Transverse colon (tissue), 4 donors: ENCODE data around the gene XXYLT1. TPM values are rescaled to one million over a fixed set of nuclear protein-coding genes. Genes with fewer than 3 reads are reported as not detected.
A peak's percentile ranks its signal among the peaks of the same experiment; 100 is the strongest.

Experiments
- DNase-seq: peaks from one replicate; pipeline ENCODE4 v3.0.0-alpha.2; 2019
- H3K27ac ChIP-seq, 4 donors: fragments of 200-600 bp; sonication (generic); 2 replicates each; pipeline ENCODE4 v1.5.1; 2016 to 2018; ENCODE audit warnings: inconsistent platforms in 4 of 4
- H3K27me3 ChIP-seq: fragments of 200-600 bp; sonication (generic); 2 replicates; pipeline ENCODE4 v1.5.1; 2017; ENCODE audit warnings: inconsistent platforms
- H3K36me3 ChIP-seq, 4 donors: fragments of 200-600 bp; sonication (generic); 2 replicates each; pipeline ENCODE4 v1.5.1; 2017 to 2019; ENCODE audit warnings: inconsistent platforms in 4 of 4
- H3K4me1 ChIP-seq, 4 donors: fragments of 200-600 bp; sonication (generic); 2 replicates each; pipeline ENCODE4 v1.5.1; 2017 to 2020; ENCODE audit warnings: inconsistent platforms in 4 of 4
- H3K4me3 ChIP-seq, 4 donors: fragments of 200-600 bp; sonication (generic); 1 replicate in 1 of 4; 2 replicates in 3 of 4; pipeline versions ENCODE4 v1.5.1 to v1.6.1; 2017 to 2019; ENCODE audit warnings: inconsistent platforms in 4 of 4
- H3K9me3 ChIP-seq, 2 donors: fragments of 200-600 bp; sonication (generic); 2 replicates each; pipeline ENCODE4 v1.5.1; 2017 to 2019; ENCODE audit warnings: inconsistent platforms in 2 of 2
- CTCF ChIP-seq, 5 experiments: fragments of 200-600 bp in 3 of 5; fragments of 450-650 bp in 2 of 5; sonication (generic) in 3 of 5; IDR thresholded peaks; 1 replicate in 2 of 5; 2 replicates in 3 of 5; pipeline ENCODE4 v1.5.1; 2016 to 2017; ENCODE audit warnings: antibody characterized with exemption in 5 of 5, inconsistent platforms in 3 of 5, mild to moderate bottlenecking in 2 of 5, moderate library complexity in 1 of 5
- EP300 ChIP-seq: sonication (generic); formaldehyde crosslinking; IDR thresholded peaks from one replicate; pipeline ENCODE4 v1.6.1; 2017; ENCODE audit warnings: antibody characterized with exemption, low read depth
- POLR2A ChIP-seq: fragments of 450-650 bp; IDR thresholded peaks from one replicate; pipeline ENCODE4 v1.6.1; 2016; ENCODE audit warnings: antibody characterized with exemption, mild to moderate bottlenecking, moderate library complexity
- POLR2AphosphoS5 ChIP-seq, 3 donors: sonication (generic); formaldehyde crosslinking; IDR thresholded peaks; one replicate each; pipeline ENCODE4 v1.6.1; 2016; ENCODE audit warnings: antibody characterized with exemption in 3 of 3
- WGBS, 2 donors: methylation state at CpG; one replicate each; pipeline ENCODE4 v1.1.5; 2018; ENCODE audit warnings: low coverage in 1 of 2; 5-methylcytosine and 5-hydroxymethylcytosine counted together
- in situ Hi-C, 4 donors: fragments of 200-750 bp; cut with MboI; loops; one replicate each; pipeline versions ENCODE4 v1.15.0 to v1.15.1; 2017; ENCODE audit warnings: low sequenced_read_pairs in 3 of 4, low pct_ligation_motif_present in 1 of 4, low pct_unique_long_range_greater_than_20kb in 1 of 4
- intact Hi-C: fragments of 100-400 bp; cut with DNase I; formaldehyde crosslinking; loops from one replicate; pipeline ENCODE4 v1.15.1; 2023; ENCODE audit warnings: low total_unique reads
- total RNA-seq, 4 donors: library from RNA; depleted of rRNA; stranded (reverse); fragments of >200 nt; gene quantifications; one replicate each; pipeline ENCODE4 v1.1.0, GENCODE V29; 2016

XXYLT1 gene
- total RNA-seq, 4 donors from 2014 or later, result 3.0 to 10.0 (median 5.9) TPM

GRCh38 chr3:195269375-195270078 lies 1.4 kb downstream of the XXYLT1 start:
- Histone ChIP-seq H3K27ac (no peak overlapping the region), H3K9me3 (no peaks in the 10 kb centered on the region), H3K4me1 (peaks cover 14 to 24% (median 21%) of the 10 kb centered on the region in 4 donors), H3K4me3 (peak overlapping the region in 2 of 4 donors; percentile 78 to 95), H3K36me3 (no peaks in the 10 kb centered on the region), H3K27me3 (no peaks in the 10 kb centered on the region)
- no peak for DNase-seq
- TF ChIP-seq CTCF (IDR thresholded peaks at IDR 0.05) (no peak), EP300 (no peak), POLR2AphosphoS5 (IDR thresholded peaks at IDR 0.05) (no peak), POLR2A (no peak)
- intact Hi-C loops, result loop anchor here (5.0 to 10.0 kb wide), 2 partner anchors 265 to 587 kb away; no protein-coding TSS in a partner anchor
- in situ Hi-C loops, result loop anchor here (5.0 to 10.0 kb wide), 5 partner anchors 165 to 595 kb away; partner anchors contain the start of genes FAM43A (in 2 of the 4) and LSG1 (in 1 of the 4)
- 81% methylated on average over 4 to 5 of the region's 5 CpGs for WGBS, 2 donors

DNA sequence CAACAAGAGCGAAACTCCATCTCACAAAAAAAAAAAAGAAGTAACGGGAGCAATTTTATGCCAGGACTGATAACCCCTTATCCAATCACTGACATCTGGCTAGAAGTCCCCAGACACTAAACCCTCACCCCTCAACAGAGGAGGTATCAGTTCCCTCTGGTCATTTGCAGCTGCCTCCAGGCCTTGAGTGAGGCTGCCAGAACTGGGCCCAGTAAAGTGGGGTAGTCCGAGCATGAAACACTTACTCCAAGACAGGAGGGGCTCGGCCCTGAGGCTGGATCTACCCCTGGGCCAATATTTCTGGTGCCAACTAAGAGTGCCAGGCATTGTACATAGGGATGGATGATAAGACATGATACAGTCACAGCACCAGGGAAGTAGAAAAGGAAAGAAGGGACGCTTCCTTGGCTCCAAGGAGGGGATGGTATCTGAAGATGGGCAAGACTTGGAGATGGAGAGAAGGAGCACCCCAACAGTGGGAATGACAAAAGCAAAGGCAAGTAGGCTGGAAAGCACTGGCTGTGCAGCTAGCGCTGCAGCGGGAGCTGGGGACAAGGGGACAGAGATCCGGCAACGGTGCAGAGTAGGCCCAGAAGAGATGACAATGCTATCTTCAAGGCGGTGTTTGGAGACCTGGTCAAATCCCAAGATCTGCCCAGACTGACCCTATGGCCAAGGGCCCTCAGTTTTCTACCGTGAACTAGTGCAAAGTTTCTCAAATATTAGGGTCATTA lies 2.2 kb downstream of the XXYLT1 start:
- TF ChIP-seq POLR2A (no peak), CTCF (IDR thresholded peaks at IDR 0.05) (no peak), EP300 (no peak), POLR2AphosphoS5 (IDR thresholded peaks at IDR 0.05) (no peak)
- Histone ChIP-seq H3K4me3 (no peak overlapping the region), H3K27me3 (no peaks in the 10 kb centered on the region), H3K4me1 (peaks cover 14 to 22% (median 21%) of the 10 kb centered on the region in 4 donors), H3K27ac (no peak overlapping the region), H3K9me3 (no peaks in the 10 kb centered on the region), H3K36me3 (no peaks in the 10 kb centered on the region)
- intact Hi-C loops, result loop anchor here (10.0 kb wide), 1 partner anchor 264 kb away; no protein-coding TSS in a partner anchor
- no peak for DNase-seq
- in situ Hi-C loops, result loop anchor here in 3 of 4 donors (10.0 kb wide), 2 partner anchors 584 to 594 kb away; partner anchors contain the start of genes FAM43A (in 2 of the 3) and LSG1 (in 1 of the 3)
- WGBS, 2 donors, result 95 to 96% methylated on average over 9 to 11 of the region's 11 CpGs

GRCh38 chr3:195267096-195267495 lies 3.9 kb downstream of the XXYLT1 start:
- Histone ChIP-seq H3K27ac (no peak overlapping the region), H3K27me3 (no peaks in the 10 kb centered on the region), H3K4me1 (peaks cover 13 to 21% (median 20%) of the 10 kb centered on the region in 4 donors), H3K36me3 (no peaks in the 10 kb centered on the region), H3K4me3 (no peak overlapping the region), H3K9me3 (no peaks in the 10 kb centered on the region)
- no peak for DNase-seq
- in situ Hi-C loops, result loop anchor here in 3 of 4 donors (10.0 kb wide), 2 partner anchors 582 to 592 kb away; partner anchors contain the start of genes FAM43A (in 2 of the 3) and LSG1 (in 1 of the 3)
- WGBS, 2 donors, result 82% methylated on average over 3 of the region's 3 CpGs; no CpG with 5 or more reads in 1 of the 2 donors
- intact Hi-C loops, result loop anchor here (10.0 kb wide), 1 partner anchor 262 kb away; no protein-coding TSS in a partner anchor
- TF ChIP-seq POLR2A (no peak), EP300 (no peak), POLR2AphosphoS5 (IDR thresholded peaks at IDR 0.05) (no peak), CTCF (IDR thresholded peaks at IDR 0.05) (no peak)

GRCh38 chr3:195266428-195266827 lies 4.5 kb downstream of the XXYLT1 start:
- no peak for DNase-seq
- intact Hi-C loops, result loop anchor here (10.0 kb wide), 1 partner anchor 262 kb away; no protein-coding TSS in a partner anchor
- no peaks in the 10 kb centered on the region for H3K27me3 ChIP-seq

More at GRCh38 chr3:195266428-195266827, 4.5 kb downstream of the XXYLT1 start:
- H3K27ac ChIP-seq, result no peak overlapping the region
- peaks cover 8 to 16% (median 15%) of the 10 kb centered on the region in 4 donors for H3K4me1 ChIP-seq
- 87 to 89% methylated on average over 4 to 5 of the region's 5 CpGs for WGBS, 2 donors
- H3K4me3 ChIP-seq, result no peak overlapping the region
- in situ Hi-C loops, result loop anchor here in 3 of 4 donors (10.0 kb wide), 2 partner anchors 582 to 592 kb away; partner anchors contain the start of genes FAM43A (in 2 of the 3) and LSG1 (in 1 of the 3)
- TF ChIP-seq POLR2AphosphoS5 (IDR thresholded peaks at IDR 0.05), result no peak
- TF ChIP-seq CTCF (IDR thresholded peaks at IDR 0.05), result no peak
- no peak for TF ChIP-seq EP300
- TF ChIP-seq POLR2A, result no peak
- no peaks in the 10 kb centered on the region for H3K9me3 ChIP-seq
- H3K36me3 ChIP-seq, result no peaks in the 10 kb centered on the region
